NCI-H187 (cell line): Measurements from ENCODE around the gene GLRB.
"Not testable (repeated sequence)": the region's sequence is repeated elsewhere in the genome, so short reads cannot be mapped to it uniquely, and the experiment has no call there.

ENCODE experiments used
- DNase-seq, 2 experiments: peaks; one replicate each; lab custom pipeline; 2025; lab: John Stamatoyannopoulos, UW

Gene GLRB

DNA sequence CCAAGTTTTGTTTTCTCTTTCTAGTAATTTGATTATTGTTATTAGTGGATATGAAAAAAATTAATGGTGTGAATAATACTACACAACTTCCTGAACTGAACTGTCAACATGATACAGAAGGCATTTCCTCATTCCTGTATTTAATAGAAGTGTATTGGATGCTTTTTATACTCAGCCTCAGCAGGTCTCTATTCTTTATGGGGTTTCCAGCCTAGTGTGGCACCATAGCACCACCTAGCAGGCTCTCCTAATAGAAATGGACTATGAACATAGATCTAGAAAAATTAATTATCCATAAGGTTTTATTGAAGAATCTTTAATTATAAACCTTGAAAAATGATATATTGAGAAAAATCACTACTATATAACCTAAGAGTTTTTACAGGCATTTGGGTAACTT lies 52.4 kb downstream of the GLRB start:
- no peak for DNase-seq

DNA sequence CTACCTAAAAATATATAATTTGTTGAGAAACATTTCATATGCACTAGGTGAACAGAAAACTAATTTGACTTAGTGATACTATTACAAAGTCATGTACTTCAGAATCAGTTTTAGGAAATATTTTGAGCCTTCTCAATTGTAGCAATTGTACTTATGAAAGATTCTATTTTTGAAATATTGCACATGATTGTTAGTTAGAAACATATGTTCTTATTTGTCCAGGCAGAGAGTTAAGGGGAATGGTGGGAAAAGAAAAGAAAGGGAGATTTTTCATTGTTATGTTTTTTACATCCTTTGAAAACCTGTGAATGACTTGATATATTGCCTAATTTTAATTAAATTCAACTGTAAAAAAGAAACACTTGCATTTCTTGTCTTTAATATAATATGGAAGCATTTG lies 66.0 kb downstream of the GLRB start:
- no peak for DNase-seq

DNA sequence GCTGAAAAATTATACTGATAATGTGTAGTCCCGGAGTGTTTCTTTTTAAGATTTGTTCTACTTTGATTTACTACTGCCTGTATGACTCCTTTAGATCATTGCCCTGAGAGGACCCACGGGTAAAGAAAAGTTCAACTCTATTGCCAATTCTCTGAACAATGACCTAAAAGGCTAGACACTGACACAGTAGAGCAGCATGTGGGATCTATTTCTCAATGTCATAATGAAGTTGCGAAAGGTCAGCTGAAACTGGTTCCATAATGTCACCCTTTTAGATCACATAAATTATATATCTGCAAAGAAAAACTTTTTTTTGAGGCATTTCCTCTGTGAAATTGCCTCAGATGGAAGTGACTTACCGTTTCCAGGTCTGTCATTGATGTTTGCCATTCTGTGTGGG lies 67.4 kb downstream of the GLRB start:
- no peak for DNase-seq

DNA sequence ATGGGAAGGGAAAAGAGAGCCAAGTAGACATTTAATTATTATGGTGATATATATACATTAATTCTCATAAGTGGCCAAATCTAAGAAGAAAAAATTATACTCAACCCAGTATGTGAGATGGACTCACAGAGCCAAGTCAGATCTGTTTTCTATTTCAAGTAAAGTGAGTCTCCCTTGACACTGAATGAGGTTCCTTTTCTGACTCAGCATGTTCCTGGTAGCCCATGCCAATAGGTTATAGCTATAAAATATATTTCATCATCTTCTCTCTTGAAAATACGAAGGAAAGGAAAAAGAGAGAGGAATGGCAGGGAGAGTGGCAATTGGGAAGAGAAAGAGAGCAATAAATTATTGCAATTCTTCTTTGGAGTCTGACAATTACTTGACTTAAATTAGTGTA lies 75.8 kb downstream of the GLRB start:
- no peak for DNase-seq

DNA sequence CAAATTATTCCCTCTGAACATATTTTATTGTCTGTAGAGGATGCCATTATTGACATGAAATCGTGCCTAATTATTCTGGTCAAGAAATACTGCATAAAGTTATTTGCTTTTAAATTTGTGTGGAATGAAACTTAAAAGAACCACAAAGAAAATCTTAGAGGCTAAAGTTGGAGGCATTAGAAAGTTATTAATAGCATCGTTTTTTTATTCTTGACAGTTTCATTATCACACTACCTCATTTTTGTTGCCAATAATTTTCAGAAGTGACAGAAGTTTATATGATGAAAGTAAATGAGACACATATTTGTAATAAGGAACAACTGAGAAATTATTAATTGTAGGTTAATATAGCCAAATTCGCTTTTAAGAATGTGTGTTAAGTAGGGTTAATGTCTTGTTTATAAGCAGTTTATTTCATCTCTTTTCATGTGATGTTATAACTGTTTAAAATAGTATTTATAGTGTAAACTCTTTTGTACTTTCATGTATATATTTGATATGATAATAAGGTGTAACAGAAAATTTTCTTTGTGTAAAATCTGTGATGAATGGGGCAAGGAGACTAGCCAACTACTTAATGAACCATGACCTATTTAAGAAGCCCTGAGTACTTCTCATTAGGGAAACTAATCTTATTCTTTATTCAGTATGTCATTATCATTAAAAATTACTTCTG lies 90.1 kb downstream of the GLRB start:
- DNase-seq, result no peak

DNA sequence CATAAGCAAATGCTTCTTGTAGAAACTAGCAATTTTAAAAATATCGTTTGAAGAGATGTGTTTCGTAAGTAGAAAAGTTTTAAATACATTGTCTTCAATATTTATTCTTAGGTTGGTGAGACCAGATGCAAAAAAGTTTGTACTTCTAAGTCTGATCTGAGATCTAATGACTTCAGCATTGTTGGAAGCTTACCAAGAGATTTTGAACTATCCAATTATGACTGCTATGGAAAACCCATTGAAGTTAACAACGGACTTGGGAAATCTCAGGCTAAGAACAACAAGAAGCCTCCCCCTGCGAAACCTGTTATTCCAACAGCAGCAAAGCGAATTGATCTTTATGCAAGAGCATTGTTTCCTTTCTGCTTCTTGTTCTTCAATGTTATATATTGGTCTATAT lies 94.4 kb downstream of the GLRB start:
- no peak for DNase-seq

DNA sequence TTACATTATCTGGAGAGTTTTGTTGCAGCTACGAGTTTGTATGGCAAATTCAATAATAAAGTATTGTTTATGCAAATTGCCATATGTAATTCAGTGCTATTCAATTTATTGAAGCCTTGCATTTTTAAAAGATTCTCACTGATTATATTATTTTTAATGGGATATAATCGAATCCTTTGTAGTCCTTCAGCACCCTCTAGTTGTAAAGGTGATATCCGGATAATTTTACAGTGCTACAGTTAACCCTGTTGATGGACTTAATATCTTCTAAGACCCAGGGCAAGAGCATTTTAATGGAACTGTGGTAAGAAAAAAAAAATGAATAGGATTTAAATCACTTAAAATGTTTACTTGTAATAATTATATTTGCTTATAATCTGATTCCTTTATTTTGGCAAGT lies 96.1 kb downstream of the GLRB start:
- no peak for DNase-seq

DNA sequence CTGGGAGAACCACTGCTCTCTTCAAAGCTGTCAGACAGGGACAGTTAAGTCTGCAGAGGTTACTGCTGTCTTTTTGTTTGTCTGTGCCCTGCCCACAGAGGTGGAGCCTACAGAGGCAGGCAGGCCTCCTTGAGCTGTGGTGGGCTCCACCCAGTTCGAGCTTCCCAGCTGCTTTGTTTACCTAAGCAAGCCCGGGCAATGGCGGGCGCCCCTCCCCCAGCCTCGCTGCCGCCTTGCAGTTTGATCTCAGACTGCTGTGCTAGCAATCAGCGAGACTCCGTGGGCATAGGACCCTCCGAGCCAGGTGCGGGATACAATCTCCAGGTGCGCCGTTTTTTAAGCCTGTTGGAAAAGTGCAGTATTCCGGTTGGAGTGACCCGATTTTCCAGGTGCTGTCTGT lies 104.3 kb downstream of the GLRB start:
- not testable (repeated sequence) for DNase-seq

DNA sequence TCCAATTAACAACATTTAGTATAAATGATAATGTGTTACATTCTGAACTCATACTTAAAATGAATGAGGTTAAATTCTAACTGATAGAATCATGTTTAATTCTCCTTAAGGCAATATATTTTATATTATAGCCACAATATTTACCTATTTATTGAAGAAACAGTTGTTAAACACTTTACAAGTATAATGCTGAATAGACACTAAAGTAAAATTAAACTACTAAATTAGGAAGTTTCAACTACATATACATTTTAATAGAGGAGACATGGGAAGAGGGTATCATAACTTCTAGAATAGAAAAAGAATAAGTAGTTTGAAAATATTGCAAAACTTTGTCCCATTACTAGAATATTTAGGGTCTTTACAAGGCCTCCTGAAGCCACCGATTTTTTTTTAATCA lies 108.3 kb downstream of the GLRB start:
- DNase-seq, result no peak

DNA sequence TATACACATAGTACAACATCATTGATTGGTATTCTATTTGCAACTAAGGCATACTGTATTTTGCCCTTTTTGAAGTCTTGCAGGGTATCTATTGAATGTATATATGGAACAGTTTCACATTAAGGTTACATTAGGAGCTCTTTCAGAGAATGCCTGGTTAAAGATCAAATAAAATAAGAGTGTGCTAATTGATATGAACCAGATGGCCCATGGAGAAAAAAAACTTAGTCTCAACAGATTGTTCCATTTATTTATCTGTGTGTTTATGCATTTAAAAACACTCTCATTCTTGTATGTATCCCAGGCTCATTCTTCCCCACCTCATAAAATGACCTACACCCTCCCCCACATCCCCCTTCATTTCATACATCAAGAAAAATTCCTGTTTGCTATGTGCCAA lies 109.4 kb downstream of the GLRB start:
- no peak for DNase-seq

DNA sequence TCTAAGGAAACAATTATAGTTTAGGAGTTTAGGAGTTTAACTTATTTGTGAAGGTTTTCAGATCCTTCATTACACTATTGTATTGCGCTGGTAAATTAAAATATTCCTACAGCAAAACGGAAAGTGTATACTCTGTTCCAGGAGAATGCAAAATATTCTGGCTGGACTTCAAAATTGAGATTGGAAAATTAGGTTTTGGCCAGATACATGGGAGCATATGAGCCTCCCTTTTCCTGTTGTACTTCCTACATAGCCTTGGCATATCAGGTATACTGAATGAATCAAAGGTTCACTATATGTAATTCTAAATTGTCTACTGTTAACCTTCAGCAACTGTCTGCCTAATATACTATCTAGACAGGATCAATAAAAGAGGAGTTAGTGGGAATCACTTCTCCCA lies 119.4 kb downstream of the GLRB start:
- no peak for DNase-seq

DNA sequence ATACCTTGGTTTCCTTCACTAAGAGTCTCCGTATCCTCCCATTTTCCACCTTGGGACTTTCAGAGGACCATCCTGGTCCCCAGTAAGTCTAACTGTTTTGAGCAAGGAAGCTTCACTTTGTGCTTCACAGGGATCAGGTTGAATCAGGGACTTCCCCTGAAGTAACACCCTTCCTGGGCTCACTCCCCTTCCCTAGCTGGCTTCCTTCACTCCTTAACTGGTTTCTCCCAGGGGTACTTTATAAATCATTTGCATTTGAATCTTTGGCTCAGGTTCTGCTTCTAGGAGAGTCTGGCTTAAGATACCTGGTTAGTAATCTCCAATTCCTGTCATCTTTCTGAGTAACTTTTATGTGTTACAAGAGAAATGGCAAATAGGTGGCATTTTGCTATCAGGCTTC lies 120.1 kb downstream of the GLRB start:
- DNase-seq, result no peak

DNA sequence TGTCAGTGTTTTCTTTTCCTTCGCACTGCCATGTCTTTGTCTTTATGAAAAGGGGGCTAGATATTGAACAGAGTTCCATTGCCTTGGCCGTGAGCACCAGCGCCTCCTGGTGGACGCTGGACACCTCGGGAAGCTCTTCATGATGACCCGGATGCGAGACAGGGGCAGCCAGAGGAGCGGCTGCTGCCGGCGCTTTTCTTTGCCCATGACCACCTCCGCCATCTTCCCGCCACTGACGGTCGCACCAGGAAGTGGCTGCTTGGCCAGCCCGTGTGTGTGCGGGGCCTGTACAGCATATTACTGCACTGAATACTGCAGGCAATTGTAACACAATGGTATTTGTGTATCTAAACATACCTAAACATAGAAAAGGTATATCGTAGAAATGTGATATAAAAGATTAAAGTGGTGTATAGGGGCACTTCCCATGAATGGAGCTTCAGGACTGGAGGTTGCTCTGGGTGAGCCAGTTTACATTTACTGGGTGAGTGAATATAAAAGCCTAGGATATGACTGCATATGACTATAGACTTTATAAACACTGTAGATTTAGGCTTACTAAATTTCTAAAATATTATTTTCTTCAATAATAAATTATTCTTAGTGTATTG lies 128.8 kb downstream of the GLRB start:
- no peak for DNase-seq

DNA sequence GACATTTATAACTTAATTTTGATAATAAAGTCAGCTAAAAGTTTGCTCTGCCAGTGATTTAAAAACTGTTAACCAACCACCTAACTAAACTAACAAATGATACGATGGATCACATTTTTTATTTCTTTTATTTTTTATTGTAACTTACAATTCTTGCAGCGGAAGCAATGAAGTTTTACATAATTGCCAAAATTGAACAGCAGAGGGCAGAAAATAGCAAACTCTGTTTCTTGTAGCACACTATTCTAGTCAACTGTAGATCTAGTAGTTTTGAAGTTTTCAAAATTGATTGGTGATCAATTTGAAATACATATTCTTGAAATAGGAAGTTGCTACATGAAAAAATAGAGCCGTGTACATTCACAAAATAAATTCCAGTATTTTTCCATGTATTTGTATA lies 141.8 kb downstream of the GLRB start:
- DNase-seq, result no peak

DNA sequence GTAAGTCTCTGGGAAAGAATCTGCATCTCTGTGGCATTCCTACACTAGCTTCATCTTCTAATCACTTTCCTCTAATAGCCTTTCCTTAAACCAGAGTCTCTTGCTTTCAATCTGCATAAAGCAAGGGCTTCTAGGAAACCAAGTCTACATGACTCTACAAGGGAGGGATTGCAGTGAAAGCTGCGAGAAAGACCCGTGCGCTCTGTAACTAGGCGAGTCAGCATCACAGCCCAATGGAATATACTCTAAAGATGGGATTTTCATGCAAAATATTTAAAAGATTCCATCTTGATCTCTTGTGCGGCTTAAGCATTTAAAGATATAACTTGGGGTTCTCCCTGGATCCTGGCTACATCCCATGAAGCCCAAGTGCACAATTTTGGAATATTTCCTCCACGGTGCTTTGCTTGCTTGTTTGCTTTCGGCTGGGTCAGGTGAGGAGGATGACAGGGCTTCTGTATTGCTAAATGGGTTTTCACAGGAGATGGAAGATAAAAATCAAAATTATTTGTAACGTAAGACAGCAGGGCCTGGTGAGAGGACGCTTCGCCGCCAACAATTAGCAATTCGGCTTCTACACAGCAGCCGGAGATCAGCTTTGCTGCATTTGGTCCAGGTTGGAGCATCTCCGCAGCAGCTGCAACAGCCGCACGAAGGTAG lies 143.9 kb downstream of the GLRB start:
- no peak for DNase-seq

DNA sequence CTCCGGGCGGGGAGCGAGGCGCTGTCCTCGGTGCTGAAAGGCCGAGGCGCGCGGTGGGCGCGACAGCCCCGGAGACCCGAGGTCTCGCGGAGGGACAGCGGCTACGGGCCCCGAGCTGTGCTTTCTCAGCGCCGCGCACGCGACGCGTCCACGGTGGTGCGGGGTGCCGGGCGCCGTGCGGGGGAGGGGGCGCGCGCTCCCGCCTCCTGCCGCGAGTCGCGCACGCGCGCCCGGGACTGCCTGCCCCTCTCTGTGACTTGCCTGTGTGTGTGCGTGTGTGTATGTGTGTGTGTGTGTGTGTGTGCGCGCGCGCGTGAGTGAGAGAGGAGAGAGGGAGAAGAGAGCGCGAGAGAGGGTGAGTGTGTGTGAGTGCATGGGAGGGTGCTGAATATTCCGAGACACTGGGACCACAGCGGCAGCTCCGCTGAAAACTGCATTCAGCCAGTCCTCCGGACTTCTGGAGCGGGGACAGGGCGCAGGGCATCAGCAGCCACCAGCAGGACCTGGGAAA lies 144.5 kb downstream of the GLRB start, which contains the start of gene GRIA2:
Gene GRIA2 (plus strand): TSS at position 358 of the 511 bp plus-strand sequence. CDS start 315 bp downstream, outside the sequence.
- DNase-seq, result peak in 1 of 2 experiments; percentile 32

DNA sequence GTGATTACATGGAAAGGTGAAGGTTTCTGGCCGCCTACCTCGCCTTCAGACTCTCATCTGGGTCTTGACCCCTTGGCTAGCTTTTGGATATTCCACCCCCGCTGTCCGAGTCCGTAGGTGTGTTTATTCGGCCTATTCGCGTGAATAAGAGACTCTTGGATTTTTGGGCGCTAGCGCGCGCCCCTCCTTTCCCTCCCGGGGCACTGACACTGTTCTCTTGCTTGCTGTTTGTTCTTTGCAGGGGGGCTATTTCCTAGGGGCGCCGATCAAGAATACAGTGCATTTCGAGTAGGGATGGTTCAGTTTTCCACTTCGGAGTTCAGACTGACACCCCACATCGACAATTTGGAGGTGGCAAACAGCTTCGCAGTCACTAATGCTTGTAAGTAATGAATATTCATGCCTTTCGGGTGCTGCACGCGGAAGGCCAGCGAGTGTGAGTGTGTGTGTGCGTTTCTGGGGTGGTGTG lies 145.5 kb downstream of the GLRB start:
- peak in 1 of 2 experiments; percentile 42 for DNase-seq
